ENCODE results near the gene ETV6.
"Not testable (repeated sequence)": the region's sequence is repeated elsewhere in the genome, so short reads cannot be mapped to it uniquely, and the experiment has no call there.

The ETV6 gene

DNA sequence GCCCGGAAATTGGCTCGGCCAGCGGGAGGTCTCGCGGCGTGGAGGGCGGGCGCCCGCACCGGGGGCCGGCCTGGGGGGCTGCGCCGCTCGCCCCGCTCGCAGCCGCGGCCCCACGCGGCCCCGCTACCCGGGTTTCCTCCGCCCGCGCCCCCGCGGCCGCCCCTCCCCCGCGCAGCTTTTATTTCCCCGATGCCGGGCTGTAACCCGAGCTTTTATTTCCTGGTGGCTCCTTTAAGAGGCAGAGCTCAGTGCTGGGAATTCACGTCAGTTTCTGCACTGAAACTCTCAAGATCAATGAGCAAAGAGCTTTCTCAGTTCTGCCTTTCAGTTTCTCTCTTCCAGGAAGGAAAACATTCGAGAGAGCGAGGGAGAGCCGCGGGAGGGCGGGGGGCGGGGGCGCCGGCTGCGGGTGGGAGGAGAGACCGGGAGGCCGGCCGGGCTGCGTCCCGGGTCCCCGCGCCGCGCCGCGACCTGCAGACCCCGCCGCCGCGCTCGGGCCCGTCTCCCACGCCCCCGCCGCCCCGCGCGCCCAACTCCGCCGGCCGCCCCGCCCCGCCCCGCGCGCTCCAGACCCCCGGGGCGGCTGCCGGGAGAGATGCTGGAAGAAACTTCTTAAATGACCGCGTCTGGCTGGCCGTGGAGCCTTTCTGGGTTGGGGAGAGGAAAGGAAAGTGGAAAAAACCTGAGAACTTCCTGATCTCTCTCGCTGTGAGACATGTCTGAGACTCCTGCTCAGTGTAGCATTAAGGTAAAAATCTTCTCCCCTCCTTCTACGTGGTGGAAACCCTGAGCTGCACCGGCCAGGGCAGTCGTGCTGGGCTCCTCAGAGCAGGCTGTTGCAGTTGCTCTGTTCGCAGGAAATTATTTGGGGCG, at the start of gene ETV6:
ETV6 (plus strand) TSS at position 262 of the 873 bp plus-strand sequence; CDS start at position 716, 454 bp downstream.
- DNase-seq (ENCODE audit: low spot score) = peak; percentile 71

DNA sequence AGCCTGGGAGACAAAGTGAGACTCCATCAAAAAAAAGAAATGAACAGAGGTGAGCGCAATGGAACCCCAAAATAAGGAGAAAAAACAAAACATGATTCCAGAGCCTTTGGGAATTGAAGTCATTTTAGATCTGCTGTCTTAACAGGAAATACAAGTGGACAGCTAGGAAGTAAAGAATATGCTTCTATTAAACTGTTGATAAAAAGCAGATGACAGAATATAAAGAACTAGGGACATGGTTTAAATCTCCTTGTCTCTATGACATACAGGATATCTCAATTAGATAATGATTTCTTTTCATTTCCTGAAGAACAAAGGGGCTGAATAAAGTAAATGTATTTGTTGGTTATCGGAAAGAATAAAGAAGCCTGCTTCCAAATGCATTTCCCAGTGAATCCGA, 49.3 kb upstream of the ETV6 start:
- no peak for DNase-seq (ENCODE audit: low spot score)

DNA sequence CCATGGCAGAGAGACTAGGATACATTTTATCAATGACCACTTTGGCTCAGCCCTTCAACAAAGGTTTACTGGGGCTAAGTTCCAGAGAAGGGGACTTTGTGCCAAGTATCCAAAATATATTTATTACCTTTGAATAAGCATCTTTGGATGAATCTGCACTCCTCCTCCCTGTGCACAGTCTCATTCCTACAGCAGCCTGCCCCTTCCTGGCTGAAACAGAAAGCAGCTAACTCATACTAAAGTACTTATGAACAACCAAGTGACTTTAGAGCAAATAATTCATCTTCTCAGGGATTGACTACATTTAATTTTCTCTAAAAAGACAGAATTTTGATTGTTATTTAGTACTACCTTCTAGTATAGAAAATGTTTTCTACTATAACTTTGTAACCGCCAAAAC, 47.8 kb upstream of the ETV6 start:
- DNase-seq (ENCODE audit: low spot score) = no peak

DNA sequence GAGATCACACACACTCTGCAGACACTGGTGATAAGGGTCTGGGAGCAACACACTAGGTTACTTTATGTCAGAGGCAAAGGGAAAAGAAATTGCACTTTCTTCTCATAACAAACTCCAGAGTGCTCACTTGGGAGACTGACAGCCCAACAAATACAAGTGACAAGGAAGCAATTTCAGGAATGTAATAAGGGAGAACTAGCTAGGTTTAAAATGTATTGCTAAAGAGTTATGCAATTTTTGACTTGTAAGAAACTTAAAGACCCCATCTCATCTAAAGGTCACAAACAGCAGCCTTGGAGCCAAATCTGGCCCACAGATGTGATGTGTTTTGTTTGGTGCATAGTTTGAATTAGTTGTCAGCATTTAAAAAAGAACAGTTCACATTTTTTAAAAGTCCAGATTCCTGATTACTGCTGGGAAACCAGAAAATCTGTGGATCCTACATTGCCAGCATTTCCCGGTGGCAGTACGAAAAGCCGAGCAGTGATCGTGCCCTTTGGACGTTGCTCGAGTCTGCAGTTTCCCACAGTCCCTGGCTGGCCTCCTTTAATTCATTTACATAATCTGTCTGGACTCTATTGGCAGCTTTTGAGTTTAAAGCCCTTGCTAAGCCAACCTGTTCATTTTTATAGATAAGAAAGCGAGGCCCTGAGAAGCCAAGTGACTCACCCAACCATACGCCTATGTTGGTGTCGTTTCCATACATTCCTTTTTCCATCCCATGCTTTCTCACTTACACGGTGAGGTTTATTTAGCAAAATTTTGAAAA, 42.0 kb upstream of the ETV6 start:
- no peak for DNase-seq (ENCODE audit: low spot score)

DNA sequence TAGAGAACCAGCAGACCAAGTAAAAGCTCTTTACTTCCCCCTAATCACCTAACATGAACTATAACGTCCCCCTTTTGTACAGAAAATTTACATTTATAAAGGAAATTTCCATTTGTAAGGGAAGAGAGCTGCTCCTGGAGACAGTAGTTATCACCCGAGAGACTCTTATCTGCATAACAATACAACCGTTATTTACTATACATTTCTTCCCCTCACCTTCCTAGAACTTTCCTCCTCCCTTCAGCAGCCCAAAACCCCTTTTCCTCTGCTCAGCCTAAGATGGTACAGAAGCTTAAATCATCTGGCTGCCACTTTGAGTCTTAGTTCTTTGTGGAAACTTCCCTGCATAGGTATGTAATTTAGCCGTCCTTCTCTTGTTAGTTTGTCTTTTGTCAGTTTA, 40.4 kb upstream of the ETV6 start:
- DNase-seq (ENCODE audit: low spot score) = peak; percentile 49

DNA sequence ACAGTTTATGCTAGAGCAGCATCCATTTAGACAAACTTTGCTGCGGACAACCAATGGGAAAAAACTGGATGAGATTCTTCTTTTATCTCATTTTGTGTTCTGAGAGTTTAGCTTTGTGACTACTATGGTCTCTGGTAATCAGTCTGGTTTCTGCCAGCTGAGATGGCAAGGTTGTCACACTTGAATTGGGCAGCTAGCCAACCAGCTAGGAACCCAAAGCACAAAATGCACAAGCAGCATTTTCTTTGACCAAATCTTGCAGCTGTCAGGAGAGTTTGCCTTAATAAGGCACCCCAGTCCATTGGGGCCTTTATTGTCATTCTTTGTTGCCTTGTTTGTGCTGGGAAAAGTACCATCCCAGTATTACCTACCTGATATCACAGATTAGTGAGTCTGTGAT, 34.0 kb upstream of the ETV6 start:
- DNase-seq (ENCODE audit: low spot score) = no peak

DNA sequence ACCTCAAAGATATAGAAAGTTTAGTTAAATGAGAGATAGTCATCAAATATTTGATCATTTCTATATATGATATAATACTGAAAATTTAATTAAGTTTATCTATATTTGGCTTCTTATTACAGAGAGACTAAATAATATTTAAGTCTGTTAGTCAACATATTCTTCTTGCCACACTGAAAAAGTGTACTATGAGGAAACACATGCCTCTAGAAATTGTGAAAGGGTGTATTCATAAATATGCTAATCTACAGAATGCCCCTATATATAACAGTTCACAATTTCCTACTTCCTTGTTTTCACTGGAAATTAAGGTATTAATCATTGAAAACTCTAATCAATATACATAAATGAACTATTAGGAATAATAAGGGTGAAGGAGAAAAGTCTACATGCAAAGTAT, 31.4 kb upstream of the ETV6 start:
- no peak for DNase-seq (ENCODE audit: low spot score)

DNA sequence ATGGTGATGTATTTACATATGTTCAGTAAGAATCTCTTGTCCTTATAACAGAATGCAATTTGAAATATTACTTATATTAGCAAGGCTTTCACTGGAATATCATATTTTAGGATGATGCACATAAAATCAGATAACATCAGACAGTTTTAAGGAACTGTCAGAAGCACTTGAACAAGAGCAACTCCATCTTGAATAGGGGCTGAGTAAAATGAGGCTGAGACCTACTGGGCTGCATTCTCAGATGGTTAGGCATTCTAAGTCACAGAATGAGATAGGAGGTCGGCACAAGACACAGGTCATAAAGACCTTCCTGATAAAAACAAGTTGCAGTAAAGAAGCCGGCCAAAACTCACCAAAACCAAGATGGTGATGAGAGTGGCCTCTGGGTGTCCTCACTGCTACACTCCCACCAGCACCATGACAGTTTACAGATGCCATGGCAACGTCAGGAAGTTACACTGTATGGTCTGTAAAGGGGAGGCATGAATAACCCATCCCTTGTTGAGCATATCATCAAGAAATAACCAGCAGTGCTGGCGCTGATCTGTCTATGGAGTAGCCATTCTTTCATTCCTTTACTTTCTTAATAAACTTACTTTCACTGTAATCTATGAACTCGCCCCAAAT, 27.6 kb upstream of the ETV6 start:
- no peak for DNase-seq (ENCODE audit: low spot score)

DNA sequence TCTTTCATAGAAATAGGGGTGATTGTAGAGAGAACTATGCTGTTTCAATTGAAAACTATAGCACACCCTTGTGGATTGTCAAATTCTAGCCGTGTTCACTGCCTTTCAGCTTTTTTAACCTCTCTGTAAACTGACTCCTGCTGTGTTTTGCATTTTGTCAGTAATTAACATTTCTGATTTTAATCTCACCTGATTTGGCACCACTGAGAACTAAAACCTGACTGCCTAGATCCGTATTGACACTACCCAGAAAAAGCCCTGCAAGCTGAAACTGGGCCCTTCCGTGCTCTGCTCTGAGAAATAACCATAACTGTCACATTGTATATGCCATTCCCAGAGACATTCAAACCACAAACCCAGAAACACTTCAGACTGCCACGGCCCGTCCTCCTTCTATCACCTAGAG, 26.6 kb upstream of the ETV6 start:
- no peak for DNase-seq (ENCODE audit: low spot score)

DNA sequence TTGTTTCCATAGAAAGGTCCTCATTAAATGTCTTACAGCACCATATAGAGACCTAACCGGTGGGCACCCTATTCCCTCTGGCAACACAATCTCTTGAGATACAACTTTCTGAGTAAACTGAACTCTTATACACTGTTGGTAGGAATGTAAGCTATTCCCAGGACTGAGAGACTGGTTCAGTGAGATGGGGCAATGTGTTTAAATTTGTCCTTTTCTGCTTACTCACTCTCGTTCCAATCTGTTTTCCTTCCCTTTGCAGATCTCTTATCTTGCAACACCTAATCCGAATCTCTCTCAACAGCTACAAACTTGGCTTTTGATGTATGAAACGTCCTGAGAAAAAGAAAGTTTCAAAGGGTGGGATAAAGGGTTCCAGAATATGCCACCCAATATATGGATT, 26.1 kb upstream of the ETV6 start:
- no peak for DNase-seq (ENCODE audit: low spot score)

DNA sequence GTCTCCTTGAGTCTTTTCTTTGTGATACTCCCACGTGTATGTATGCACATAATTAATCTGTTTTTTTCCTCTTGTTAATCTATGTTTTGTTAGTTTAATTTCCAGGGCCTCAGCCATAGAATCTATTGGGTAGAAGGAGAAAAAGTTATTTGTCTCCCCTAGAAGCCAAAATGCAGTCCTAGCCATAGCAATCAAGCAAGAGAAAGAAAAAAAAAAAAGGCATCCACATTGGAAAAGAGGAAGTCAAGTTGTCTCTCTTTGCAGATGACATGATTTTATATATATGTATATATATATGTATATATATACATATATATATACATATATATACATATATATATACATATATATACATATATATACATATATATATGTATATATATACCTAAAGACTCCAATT, 25.4 kb upstream of the ETV6 start:
- no peak for DNase-seq (ENCODE audit: low spot score)

DNA sequence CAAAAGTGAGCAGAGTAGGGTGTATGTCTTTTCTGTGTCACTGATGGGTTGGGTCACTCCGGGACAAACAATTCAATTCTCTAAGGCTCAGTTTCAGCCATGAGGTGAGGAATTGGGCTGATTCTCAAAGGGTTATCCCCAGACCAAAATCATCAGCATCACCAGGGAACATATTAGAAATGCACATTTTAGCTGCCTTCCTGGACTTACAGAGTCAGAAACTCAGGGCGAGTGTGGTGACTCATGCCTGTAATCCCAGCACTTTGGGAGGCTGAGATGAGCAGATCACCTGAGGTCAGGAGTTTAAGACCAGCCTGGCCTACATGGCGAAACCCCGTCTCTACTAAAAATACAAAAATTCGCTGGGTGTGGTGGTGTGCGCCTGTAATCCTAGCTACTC, 21.8 kb upstream of the ETV6 start:
- DNase-seq (ENCODE audit: low spot score) = not testable (repeated sequence)

DNA sequence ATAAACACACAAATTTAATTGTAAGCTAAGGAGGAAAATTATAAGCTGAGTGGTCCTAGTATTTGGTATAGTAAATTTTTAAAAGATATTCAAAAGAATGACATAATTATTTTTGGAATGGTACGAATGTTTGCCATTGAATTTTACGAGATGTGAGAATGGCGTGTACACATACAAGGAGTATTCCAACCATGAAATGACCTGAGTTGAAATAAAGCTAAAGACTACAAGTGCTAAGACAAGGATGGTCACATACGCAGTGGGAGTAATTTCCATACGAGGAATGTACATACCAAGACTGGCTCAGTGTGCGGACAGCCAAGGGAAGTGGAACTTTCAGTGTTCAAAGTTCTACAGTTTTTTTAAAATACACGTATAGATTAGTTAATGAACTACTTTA, 21.1 kb upstream of the ETV6 start:
- no peak for DNase-seq (ENCODE audit: low spot score)

DNA sequence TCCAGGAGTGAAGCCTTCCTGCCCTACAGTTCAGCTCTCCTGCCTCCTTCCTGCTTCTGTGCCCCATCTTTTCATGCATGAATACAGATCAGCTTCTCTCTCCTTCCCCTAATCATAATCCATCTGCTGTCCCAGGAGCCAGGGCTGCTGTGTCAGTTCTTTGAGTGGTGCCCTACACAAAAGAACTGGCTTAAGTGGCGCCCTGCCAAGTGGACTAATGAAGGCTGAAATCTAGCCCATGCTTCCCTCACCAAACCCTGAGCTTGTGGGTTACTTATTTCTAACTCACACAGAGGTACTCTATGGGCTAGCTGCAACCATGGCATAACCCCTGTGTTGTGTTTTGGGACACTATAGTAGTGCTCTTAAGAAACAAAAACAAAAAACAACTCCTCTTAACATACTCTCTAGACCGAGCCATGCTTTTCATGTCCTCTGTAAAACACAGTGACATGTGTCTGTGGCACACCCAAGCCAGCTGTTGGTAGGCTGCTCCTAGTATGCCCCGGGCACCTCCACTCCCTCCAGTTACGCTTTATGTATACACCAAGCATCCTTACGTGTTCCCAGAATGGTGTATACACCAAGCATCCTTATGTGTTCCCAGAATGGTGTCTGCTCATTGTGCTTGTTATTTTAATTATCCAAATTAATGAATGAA, 19.3 kb upstream of the ETV6 start:
- no peak for DNase-seq (ENCODE audit: low spot score)

DNA sequence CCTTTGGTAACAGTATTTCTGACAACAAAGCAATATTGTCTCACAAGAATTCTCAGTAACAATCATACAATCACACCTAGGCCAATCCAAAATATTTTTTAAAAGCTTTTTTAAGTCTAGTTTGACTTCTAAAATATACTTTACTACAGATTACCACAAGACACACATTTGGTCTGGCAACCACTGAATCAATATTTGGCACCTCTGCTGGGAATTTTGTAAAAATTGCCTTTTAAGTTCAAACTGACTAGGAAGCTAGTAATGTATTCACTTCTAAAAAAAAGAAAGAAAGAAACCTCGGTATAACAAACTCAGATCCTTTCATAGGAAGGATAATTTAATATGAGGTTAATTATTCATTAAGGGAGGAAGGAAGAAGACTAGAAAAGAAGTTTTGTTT, 18.2 kb upstream of the ETV6 start:
- DNase-seq (ENCODE audit: low spot score) = no peak

DNA sequence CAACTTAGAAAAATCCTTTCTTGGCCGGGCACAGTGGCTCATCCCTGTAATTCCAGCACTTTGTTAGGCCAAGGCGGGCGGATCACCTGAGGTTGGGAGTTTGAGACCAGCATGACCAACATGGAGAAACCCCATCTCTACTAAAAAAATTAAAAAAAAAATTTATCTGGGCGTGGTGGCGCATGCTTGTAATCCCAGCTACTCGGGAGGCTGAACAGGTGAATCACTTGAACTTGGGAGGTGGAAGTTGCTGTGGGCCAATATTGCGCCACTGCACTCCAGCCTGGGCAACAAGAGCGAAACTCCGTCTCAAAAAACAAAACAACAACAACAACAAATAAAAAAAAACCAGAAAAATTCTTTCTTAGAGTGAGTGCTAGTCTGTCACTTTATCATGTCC, 17.6 kb upstream of the ETV6 start:
- DNase-seq (ENCODE audit: low spot score) = not testable (repeated sequence)

DNA sequence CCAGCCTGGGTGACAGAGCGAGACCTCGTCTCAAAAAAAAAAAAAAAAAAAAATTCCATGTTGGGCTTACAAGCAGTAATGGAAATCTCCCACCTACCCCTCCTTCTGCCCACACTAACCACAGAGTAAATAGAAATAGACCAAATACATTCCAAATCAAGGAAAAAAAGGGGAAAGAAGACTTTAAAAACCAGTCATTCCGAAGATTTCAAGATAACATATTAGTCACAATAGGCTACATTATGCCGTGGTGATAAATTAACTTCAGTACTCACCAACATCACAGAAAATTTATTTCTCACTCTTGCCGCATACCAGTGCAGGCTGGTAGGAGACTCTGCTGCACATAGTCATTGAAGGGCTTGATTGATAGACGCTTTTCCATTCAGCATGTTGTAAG, 15.5 kb upstream of the ETV6 start:
- no peak for DNase-seq (ENCODE audit: low spot score)

DNA sequence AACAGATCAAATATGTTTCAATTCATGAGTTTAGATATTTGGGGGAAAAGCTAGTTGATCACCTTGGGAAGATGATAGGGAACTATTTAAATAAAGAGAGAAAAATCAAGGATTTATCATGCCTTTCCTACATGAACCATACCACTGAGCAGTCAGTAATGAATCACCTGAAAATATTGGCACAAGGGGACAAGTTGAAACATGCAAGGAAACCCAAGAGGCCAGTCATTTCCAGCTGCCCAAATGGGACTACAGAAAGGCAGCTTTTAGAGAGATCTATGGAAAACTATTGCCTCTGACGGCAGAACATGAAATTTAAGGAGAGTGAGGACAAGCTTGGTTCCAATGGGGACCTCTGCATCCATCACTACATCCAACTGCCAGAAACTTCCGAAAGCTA, 14.1 kb upstream of the ETV6 start:
- DNase-seq (ENCODE audit: low spot score) = no peak

DNA sequence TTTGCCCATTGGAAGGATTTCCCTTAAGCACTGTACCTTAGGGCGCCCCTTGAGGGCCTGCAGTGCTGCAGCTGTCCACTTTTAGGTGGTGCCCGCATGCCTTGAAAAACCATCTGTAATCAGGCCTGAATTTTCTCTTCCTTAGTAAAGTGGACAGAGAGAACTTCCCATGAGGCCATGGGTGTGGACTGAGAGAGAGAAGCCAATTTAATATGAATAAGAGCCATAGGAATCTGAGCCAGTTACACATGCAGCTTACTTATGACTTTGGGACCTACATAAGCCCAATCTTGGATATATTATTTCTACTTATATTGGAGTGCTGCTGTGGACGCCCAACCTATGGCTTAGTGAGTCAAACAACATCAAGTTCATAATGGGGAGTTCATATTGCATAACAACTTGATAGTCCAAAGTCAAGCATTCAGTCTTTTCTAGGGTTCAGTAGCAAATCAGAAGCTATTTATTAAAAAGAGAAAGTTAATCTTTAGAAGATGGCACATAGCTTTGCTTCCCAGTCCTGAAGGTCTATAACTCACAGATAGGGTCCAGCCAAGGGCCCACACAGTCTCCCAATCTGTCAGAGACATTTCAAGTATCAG, 11.1 kb upstream of the ETV6 start:
- no peak for DNase-seq (ENCODE audit: low spot score)

DNA sequence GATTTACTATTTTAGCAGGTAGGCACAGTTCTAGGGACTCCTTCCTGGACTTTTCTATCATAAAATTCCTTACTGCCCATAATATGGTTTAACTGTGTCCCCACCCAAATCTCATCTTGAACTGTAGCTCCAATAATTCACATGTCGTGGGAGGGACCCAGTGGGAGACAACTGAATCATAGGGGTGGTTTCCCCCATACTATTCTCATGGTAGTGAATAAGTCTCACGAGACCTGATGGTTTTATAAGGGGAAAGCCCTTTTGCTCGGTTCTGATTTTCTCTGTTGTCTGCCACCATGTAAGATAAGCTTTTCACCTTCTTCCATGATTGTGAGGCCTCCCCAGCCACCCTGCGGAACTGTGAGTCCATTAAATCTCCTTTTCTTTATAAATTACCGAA, 10.0 kb upstream of the ETV6 start:
- no peak for DNase-seq (ENCODE audit: low spot score)

DNA sequence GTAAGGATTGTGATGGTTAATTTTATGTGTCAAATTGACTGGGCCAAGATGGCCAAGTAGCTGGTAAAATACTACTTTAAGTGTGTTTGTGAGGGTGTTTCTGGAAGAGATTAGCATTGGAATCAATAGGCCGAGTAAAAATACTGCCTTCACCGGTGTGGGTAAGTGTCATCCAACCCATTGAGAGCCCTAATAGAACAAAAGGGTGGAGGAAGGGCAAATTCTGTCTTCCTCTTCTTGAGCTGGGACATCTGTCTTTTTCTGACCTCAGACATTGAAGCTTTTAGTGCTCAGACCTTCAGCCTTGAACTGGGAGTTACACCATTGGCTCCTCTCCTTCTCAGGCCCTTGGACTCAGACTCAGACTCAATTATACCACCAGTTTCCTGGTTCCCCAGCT, 8.0 kb upstream of the ETV6 start:
- DNase-seq (ENCODE audit: low spot score) = no peak

DNA sequence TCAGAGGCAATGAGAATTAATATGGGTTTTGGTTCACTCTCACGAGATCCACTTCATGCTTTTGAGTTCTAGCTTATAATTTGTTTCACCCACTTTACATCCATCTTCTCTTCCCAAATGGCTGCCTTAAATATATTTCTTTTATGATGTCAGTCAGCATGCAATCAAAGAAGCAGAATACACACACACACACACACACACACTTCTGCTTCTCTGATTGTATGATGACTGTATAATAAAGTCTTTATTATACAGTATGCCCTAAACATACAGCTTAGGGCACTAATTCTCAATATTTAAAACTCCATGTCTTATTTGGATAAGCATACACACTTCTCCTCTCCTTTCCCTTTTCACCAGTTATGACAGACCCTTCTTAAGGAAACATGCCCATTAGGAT, 6.7 kb upstream of the ETV6 start:
- DNase-seq (ENCODE audit: low spot score) = no peak
